ENCODE measurements around the gene MAN2A1. TPM values are rescaled to one million over a fixed set of nuclear protein-coding genes. Genes with fewer than 3 reads are reported as not detected.

The MAN2A1 gene
- total RNA-seq, 4 donors from 2014 or later: 37.0 to 45.9 (median 39.8) TPM

GRCh38 chr5:109784687-109785086, 95.0 kb downstream of the MAN2A1 start:
- TF ChIP-seq EP300 (IDR thresholded peaks at IDR 0.05) (no peak), POLR2AphosphoS5 (IDR thresholded peaks at IDR 0.05) (no peak), POLR2A (IDR thresholded peaks at IDR 0.05) (no peak), CTCF (IDR thresholded peaks at IDR 0.05) (no peak)
- no peaks in the 10 kb centered on the region for H3K36me3 ChIP-seq
- WGBS: 80% methylated on average over 2 of the region's 2 CpGs
- H3K4me3 ChIP-seq: no peak overlapping the region
- no peaks in the 10 kb centered on the region for H3K4me1 ChIP-seq
- no peaks in the 10 kb centered on the region for H3K27me3 ChIP-seq
- DNase-seq (ENCODE audit: low spot score in 2 of 2): no peak
- no peaks in the 10 kb centered on the region for H3K9me3 ChIP-seq
- no peak overlapping the region for H3K27ac ChIP-seq

GRCh38 chr5:109786206-109786855, 96.6 kb downstream of the MAN2A1 start:
- Histone ChIP-seq H3K27me3 (no peaks in the 10 kb centered on the region), H3K4me1 (no peaks in the 10 kb centered on the region), H3K4me3 (no peak overlapping the region), H3K36me3 (no peaks in the 10 kb centered on the region), H3K27ac (no peak overlapping the region), H3K9me3 (no peaks in the 10 kb centered on the region)
- DNase-seq (ENCODE audit: low spot score in 2 of 2): no peak
- no peak for TF ChIP-seq POLR2A (IDR thresholded peaks at IDR 0.05)
- no peak for TF ChIP-seq EP300 (IDR thresholded peaks at IDR 0.05)
- TF ChIP-seq POLR2AphosphoS5 (IDR thresholded peaks at IDR 0.05): no peak
- no peak for TF ChIP-seq CTCF (IDR thresholded peaks at IDR 0.05)
- 91% methylated on average over 5 of the region's 5 CpGs for WGBS

GRCh38 chr5:109788596-109788995, 98.9 kb downstream of the MAN2A1 start:
- WGBS: 88% methylated on average over 3 of the region's 3 CpGs
- no peaks in the 10 kb centered on the region for H3K4me1 ChIP-seq

GRCh38 chr5:109792613-109793012, 102.9 kb downstream of the MAN2A1 start:
- H3K27ac ChIP-seq: no peak overlapping the region
- TF ChIP-seq POLR2A (IDR thresholded peaks at IDR 0.05) (no peak), POLR2AphosphoS5 (IDR thresholded peaks at IDR 0.05) (no peak), CTCF (IDR thresholded peaks at IDR 0.05) (no peak), EP300 (IDR thresholded peaks at IDR 0.05) (no peak)
- no peak for DNase-seq (ENCODE audit: low spot score in 2 of 2)
- no peak overlapping the region for H3K4me3 ChIP-seq
- H3K9me3 ChIP-seq: no peaks in the 10 kb centered on the region
- H3K4me1 ChIP-seq: no peaks in the 10 kb centered on the region
- peaks cover 19% of the 10 kb centered on the region for H3K36me3 ChIP-seq
- WGBS: 94% methylated on average over 1 of the region's 1 CpG
- no peaks in the 10 kb centered on the region for H3K27me3 ChIP-seq

More at GRCh38 chr5:109788596-109788995, 98.9 kb downstream of the MAN2A1 start:
- no peak for DNase-seq (ENCODE audit: low spot score in 2 of 2)
- TF ChIP-seq CTCF (IDR thresholded peaks at IDR 0.05) (no peak), POLR2AphosphoS5 (IDR thresholded peaks at IDR 0.05) (no peak), EP300 (IDR thresholded peaks at IDR 0.05) (no peak), POLR2A (IDR thresholded peaks at IDR 0.05) (no peak)
- H3K27me3 ChIP-seq: no peaks in the 10 kb centered on the region
- H3K4me3 ChIP-seq: no peak overlapping the region
- no peaks in the 10 kb centered on the region for H3K9me3 ChIP-seq
- H3K36me3 ChIP-seq: peaks cover 7% of the 10 kb centered on the region
- no peak overlapping the region for H3K27ac ChIP-seq

GRCh38 chr5:109803854-109804253, 114.1 kb downstream of the MAN2A1 start:
- H3K36me3 ChIP-seq: peaks cover 29% of the 10 kb centered on the region
- no peaks in the 10 kb centered on the region for H3K9me3 ChIP-seq
- no peak for TF ChIP-seq POLR2AphosphoS5 (IDR thresholded peaks at IDR 0.05)
- no peak for TF ChIP-seq CTCF (IDR thresholded peaks at IDR 0.05)
- no peak for TF ChIP-seq EP300 (IDR thresholded peaks at IDR 0.05)
- no peak for TF ChIP-seq POLR2A (IDR thresholded peaks at IDR 0.05)
- DNase-seq (ENCODE audit: low spot score in 2 of 2): no peak
- 93% methylated on average over 2 of the region's 2 CpGs for WGBS
- no peaks in the 10 kb centered on the region for H3K27me3 ChIP-seq
- H3K27ac ChIP-seq: no peak overlapping the region
- no peaks in the 10 kb centered on the region for H3K4me1 ChIP-seq
- no peak overlapping the region for H3K4me3 ChIP-seq
